AG04449 (cell line): ENCODE measurements around the gene CASTOR2.
"Not testable (repeated sequence)": the region's sequence is repeated elsewhere in the genome, so short reads cannot be mapped to it uniquely, and the experiment has no call there.

Experiments
- CTCF ChIA-PET: fragments of 350-600 bp; formaldehyde crosslinking; extraction: SDS; loops from one replicate; lab custom pipeline; 2021; ENCODE audit warnings: antibody characterized with exemption; lab: Yijun Ruan, JAX
- POLR2A ChIA-PET: fragments of 400-600, 350-600 bp; formaldehyde crosslinking; extraction: SDS; loops from one replicate; lab custom pipeline; 2020; ENCODE audit warnings: antibody characterized with exemption, inconsistent platforms; lab: Yijun Ruan, JAX
- DNase-seq: peaks from one replicate; pipeline ENCODE4 v3.0.0-alpha.2; 2010; ENCODE audit warnings: low read depth, low spot score
- H3K4me3 ChIP-seq: 2 replicates; pipeline ENCODE4 v1.5.1; 2011; ENCODE audit warnings: low read depth, mild to moderate bottlenecking, control low read depth, low read length
- CTCF ChIP-seq: IDR thresholded peaks from one replicate; pipeline ENCODE4 v1.5.1; 2011; ENCODE audit warnings: mild to moderate bottlenecking, moderate library complexity, low read length, control low read depth, inconsistent platforms; ENCODE audit not compliant: insufficient read depth; ENCODE audit errors: missing control alignments

Gene CASTOR2

GRCh38 chr7:74972377-74972776 is 7.9 kb downstream of the CASTOR2 start:
- CTCF ChIA-PET, H3K4me3 ChIP-seq, POLR2A ChIA-PET, DNase-seq: not testable (repeated sequence)

GRCh38 chr7:74975959-74976358 is 11.5 kb downstream of the CASTOR2 start:
- CTCF ChIA-PET, DNase-seq, H3K4me3 ChIP-seq, POLR2A ChIA-PET: not testable (repeated sequence)

GRCh38 chr7:74977523-74977922 is 13.0 kb downstream of the CASTOR2 start:
- CTCF ChIA-PET, H3K4me3 ChIP-seq, POLR2A ChIA-PET, DNase-seq: not testable (repeated sequence)

DNA sequence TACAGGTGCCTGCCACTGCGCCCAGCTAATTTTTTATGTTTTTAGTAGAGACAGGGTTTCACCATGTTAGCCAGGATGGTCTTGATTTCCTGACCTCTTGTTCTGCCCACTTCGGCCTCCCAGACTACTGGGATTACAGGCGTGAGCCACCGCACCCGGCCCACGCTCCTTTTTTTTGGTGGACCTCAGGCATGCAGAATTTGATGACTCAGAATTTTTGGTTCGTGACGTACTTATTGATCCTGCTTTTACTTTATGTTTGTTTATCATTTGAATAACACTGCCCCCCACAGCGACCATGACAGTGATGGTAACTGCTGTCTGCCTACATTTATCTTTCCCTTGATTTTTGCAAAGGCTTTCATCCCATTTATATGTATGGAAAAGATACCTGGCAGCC is 23.9 kb downstream of the CASTOR2 start:
- CTCF ChIA-PET, POLR2A ChIA-PET, H3K4me3 ChIP-seq, DNase-seq: not testable (repeated sequence)

DNA sequence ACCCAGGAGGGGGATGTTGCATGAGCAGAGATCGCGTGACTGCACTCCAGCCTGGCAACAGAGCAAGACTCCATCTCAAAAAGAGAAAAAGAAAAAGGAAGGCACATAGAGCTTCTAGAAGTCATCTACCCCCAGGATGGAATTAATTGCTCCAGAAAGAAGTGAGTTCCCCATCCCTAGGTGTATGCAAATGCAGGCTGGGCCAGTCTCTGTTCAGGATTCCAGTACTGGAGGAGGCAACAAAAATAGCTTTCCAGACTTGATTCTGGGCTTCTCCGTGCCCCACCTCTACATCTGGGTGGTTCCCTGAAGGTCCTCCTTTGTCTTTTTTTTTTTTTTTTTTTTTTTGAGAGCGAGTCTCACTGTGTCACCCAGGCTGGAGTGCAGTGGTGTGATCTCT is 28.6 kb downstream of the CASTOR2 start:
- CTCF ChIA-PET = no interaction called here
- H3K4me3 ChIP-seq = no peak overlapping the region
- POLR2A ChIA-PET = no interaction called here
- no peak for DNase-seq
- no peak for TF ChIP-seq CTCF

DNA sequence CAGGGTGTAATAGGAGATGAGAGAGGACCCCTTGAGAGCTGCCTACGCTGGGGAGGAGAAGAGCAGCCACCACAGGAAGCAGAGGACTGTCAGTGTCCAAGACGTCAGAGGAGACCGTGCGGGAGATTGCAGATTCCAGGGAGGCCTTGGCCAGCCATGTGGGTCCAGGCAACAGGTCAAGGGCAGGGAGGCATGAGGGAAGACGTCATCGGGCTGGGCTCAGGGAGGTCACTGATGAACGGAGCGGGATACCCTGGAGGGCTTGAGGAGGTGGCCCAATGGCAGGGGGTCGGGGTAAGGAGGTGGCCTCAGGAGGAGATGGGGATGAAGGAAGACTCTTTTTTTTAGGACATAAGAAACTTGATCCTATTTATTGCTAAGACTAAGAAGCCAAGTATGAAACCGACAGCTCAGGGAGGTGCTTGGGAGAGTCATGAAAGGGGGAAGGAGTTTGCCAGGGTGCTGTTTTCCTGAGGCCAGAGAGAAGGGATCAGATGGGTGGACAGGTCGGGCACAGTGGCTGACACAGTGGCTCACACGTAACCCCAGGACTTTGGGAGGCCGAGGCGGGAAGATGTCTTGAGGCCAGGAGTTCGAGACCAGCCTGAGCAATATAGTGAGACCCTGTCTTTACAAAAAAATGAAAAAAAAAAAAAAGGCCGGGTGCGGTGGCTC is 30.5 kb downstream of the CASTOR2 start:
- CTCF ChIA-PET = interaction anchor here (1.3 kb wide), 1 partner anchor 51 kb away, joined by 5 read pairs; no protein-coding TSS in a partner anchor
- POLR2A ChIA-PET, DNase-seq: not testable (repeated sequence)

DNA sequence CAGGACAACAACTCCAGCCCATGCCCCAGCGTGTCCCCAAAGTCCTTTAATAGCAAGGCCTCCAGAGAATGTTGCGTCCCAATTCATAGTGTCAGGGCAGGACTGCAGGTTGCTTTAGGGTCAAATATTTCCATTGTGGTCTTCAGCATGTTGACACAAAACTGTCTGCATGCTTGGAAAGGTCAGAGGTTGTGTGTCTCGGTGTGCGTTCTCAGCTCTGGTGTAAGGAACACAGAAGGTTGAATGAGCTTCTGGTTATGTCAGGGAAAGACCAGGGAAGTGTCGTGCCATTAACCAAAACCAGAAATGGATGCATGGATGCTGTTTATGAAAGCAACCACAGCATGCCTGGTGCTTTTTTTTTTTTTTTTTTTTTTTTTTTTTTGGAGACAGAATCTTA is 31.9 kb downstream of the CASTOR2 start:
- CTCF ChIA-PET, POLR2A ChIA-PET, DNase-seq: not testable (repeated sequence)

More for the DNA sequence above, 30.5 kb downstream of the CASTOR2 start:
- H3K4me3 ChIP-seq = not testable (repeated sequence)

GRCh38 chr7:74997811-74998210 is 33.3 kb downstream of the CASTOR2 start:
- H3K4me3 ChIP-seq, DNase-seq, CTCF ChIA-PET, POLR2A ChIA-PET: not testable (repeated sequence)

More for the DNA sequence above, 31.9 kb downstream of the CASTOR2 start:
- H3K4me3 ChIP-seq = not testable (repeated sequence)

DNA sequence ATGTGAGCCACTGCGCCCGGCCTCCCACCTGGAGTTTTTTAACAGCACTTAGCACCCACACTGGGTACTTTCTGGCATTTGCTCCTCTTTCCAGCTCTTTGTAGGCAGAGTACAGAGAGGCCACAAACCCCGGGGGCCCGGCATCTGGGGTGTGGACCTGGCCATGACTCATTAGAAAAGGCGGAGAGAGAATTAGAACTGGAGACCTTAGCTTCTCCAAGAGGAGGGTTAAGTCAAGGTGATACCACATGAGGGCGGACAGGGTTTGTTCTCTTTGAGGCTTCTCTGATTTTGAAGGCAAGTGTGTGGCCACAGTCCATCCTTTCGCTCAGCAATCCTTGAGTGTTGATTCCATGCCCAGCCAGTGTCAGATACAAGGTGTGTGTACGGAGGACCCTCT is 36.9 kb downstream of the CASTOR2 start:
- POLR2A ChIA-PET, CTCF ChIA-PET, H3K4me3 ChIP-seq, DNase-seq: not testable (repeated sequence)

GRCh38 chr7:75010036-75010435 is 45.5 kb downstream of the CASTOR2 start:
- CTCF ChIA-PET = no interaction called here
- TF ChIP-seq CTCF = no peak
- H3K4me3 ChIP-seq = no peak overlapping the region
- POLR2A ChIA-PET = no interaction called here
- no peak for DNase-seq

- DNase-seq = no peak
- H3K4me3 ChIP-seq = no peak overlapping the region
- TF ChIP-seq CTCF = no peak
- CTCF ChIA-PET = no interaction called here
- POLR2A ChIA-PET = no interaction called here
Observed at GRCh38 chr7:75017832-75018231, 53.3 kb downstream of the CASTOR2 start.
